ENCODE data around the gene AIFM1. TPM values are rescaled to one million over a fixed set of nuclear protein-coding genes. Genes with fewer than 3 reads are reported as not detected.
A peak's percentile ranks its signal among the peaks of the same experiment; 100 is the strongest.

AIFM1 gene
- total RNA-seq, 1 donor from 2014 or later: 53.9 TPM

GRCh38 chrX:130167040-130167439 is 1.4 kb upstream of the AIFM1 start:
- TF ChIP-seq CTCF (conservative IDR thresholded peaks at IDR 0.05): no peak
- no peak overlapping the region for H3K27ac Mint-ChIP-seq (ENCODE audit: unreplicated experiment)
- peak overlapping the region; percentile 91 for H3K4me3 Mint-ChIP-seq
- H3K27me3 Mint-ChIP-seq (ENCODE audit: low read depth): no peaks in the 10 kb centered on the region
- H3K36me3 Mint-ChIP-seq (ENCODE audit: low read depth): peaks cover 2% of the 10 kb centered on the region
- H3K9me3 Mint-ChIP-seq: no peaks in the 10 kb centered on the region
- DNase-seq (ENCODE audit: low read depth, low spot score): no peak
- peaks cover 35% of the 10 kb centered on the region for H3K4me1 Mint-ChIP-seq

- peaks cover 2% of the 10 kb centered on the region for H3K36me3 Mint-ChIP-seq (ENCODE audit: low read depth)
- peak overlapping the region; percentile 91 for H3K4me3 Mint-ChIP-seq
- no peaks in the 10 kb centered on the region for H3K9me3 Mint-ChIP-seq
- no peak overlapping the region for H3K27ac Mint-ChIP-seq (ENCODE audit: unreplicated experiment)
- TF ChIP-seq CTCF (conservative IDR thresholded peaks at IDR 0.05): no peak
- H3K27me3 Mint-ChIP-seq (ENCODE audit: low read depth): no peaks in the 10 kb centered on the region
- H3K4me1 Mint-ChIP-seq: peaks cover 35% of the 10 kb centered on the region
- no peak for DNase-seq (ENCODE audit: low read depth, low spot score)
Observed at GRCh38 chrX:130166503-130166777, 799 bp upstream of the AIFM1 start.

- peak overlapping the region; percentile 79 for H3K27ac Mint-ChIP-seq (ENCODE audit: unreplicated experiment)
- no peaks in the 10 kb centered on the region for H3K9me3 Mint-ChIP-seq
- no peaks in the 10 kb centered on the region for H3K27me3 Mint-ChIP-seq (ENCODE audit: low read depth)
- peak overlapping the region; percentile 91 for H3K4me3 Mint-ChIP-seq
- no peak for DNase-seq (ENCODE audit: low read depth, low spot score)
- no peak for TF ChIP-seq CTCF (conservative IDR thresholded peaks at IDR 0.05)
- peaks cover 27% of the 10 kb centered on the region for H3K4me1 Mint-ChIP-seq
- peaks cover 3% of the 10 kb centered on the region for H3K36me3 Mint-ChIP-seq (ENCODE audit: low read depth)
Observed at GRCh38 chrX:130165181-130165702, 399 bp downstream of the AIFM1 start.

- no peak for TF ChIP-seq CTCF (conservative IDR thresholded peaks at IDR 0.05)
- Mint-ChIP-seq H3K4me1 (peaks cover 24% of the 10 kb centered on the region), H3K9me3 (no peaks in the 10 kb centered on the region), H3K36me3 (ENCODE audit: low read depth) (peaks cover 5% of the 10 kb centered on the region), H3K27ac (ENCODE audit: unreplicated experiment) (no peak overlapping the region), H3K27me3 (ENCODE audit: low read depth) (no peaks in the 10 kb centered on the region), H3K4me3 (peak overlapping the region; percentile 78)
- no peak for DNase-seq (ENCODE audit: low read depth, low spot score)
Observed at GRCh38 chrX:130163398-130163797, 2.2 kb downstream of the AIFM1 start.

GRCh38 chrX:130162094-130162735 is 3.4 kb downstream of the AIFM1 start:
- Mint-ChIP-seq H3K27ac (ENCODE audit: unreplicated experiment) (no peak overlapping the region), H3K9me3 (no peaks in the 10 kb centered on the region), H3K27me3 (ENCODE audit: low read depth) (no peaks in the 10 kb centered on the region), H3K4me3 (peak overlapping the region; percentile 20), H3K36me3 (ENCODE audit: low read depth) (peaks cover 3% of the 10 kb centered on the region), H3K4me1 (peaks cover 24% of the 10 kb centered on the region)
- no peak for TF ChIP-seq CTCF (conservative IDR thresholded peaks at IDR 0.05)
- DNase-seq (ENCODE audit: low read depth, low spot score): no peak
